GM23338 (cell line): Measurements from ENCODE around the gene SMOC2. TPM values are rescaled to one million over a fixed set of nuclear protein-coding genes. Genes with fewer than 3 reads are reported as not detected.

Experiments used
- ATAC-seq: fragments of 200-7000 bp; cut with Tn5 transposase; 3 replicates; pipeline ENCODE4 v1.9.1; 2020
- DNase-seq: peaks from one replicate; pipeline ENCODE4 v3.0.0-alpha.2; 2015; ENCODE audit warnings: low spot score
- H2AFZ ChIP-seq: fragments of 200-600 bp; sonication (generic); 2 replicates; pipeline ENCODE4 v1.8.0; 2016; ENCODE audit warnings: antibody characterized with exemption, mild to moderate bottlenecking, moderate library complexity
- H3F3A ChIP-seq: fragments of 200-600 bp; sonication (generic); replicated peaks from 2 replicates; pipeline ENCODE4 v1.8.0; 2017; ENCODE audit warnings: antibody characterized with exemption, mixed run types, low read depth
- H3K27ac ChIP-seq: fragments of 200-600 bp; sonication (generic); 2 replicates; pipeline ENCODE4 v1.6.1; 2016; ENCODE audit warnings: low read depth
- H3K27me3 ChIP-seq: fragments of 200-600 bp; sonication (generic); 2 replicates; pipeline ENCODE4 v1.8.0; 2016; ENCODE audit warnings: mild to moderate bottlenecking, mixed run types, moderate library complexity; ENCODE audit not compliant: insufficient read depth
- H3K36me3 ChIP-seq: fragments of 200-600 bp; sonication (generic); 2 replicates; pipeline ENCODE4 v1.8.0; 2016; ENCODE audit warnings: mild to moderate bottlenecking; ENCODE audit not compliant: insufficient read depth
- H3K4me1 ChIP-seq: fragments of 200-600 bp; sonication (generic); 2 replicates; pipeline ENCODE4 v1.8.0; 2016; ENCODE audit warnings: mild to moderate bottlenecking, moderate library complexity; ENCODE audit not compliant: insufficient read depth
- H3K4me2 ChIP-seq: fragments of 200-600 bp; sonication (generic); 2 replicates; pipeline ENCODE4 v1.7.1; 2017; ENCODE audit warnings: mixed run types
- H3K4me3 ChIP-seq: fragments of 200-600 bp; sonication (generic); 2 replicates; pipeline ENCODE4 v1.6.1; 2016; ENCODE audit warnings: mixed run types
- H3K79me2 ChIP-seq: fragments of 200-600 bp; sonication (generic); replicated peaks from 2 replicates; pipeline ENCODE4 v1.8.0; 2017; ENCODE audit warnings: mild to moderate bottlenecking; ENCODE audit not compliant: insufficient read depth
- H3K9me2 ChIP-seq: fragments of 200-600 bp; sonication (generic); 2 replicates; pipeline ENCODE4 v1.8.0; 2017; ENCODE audit not compliant: insufficient read depth
- H4K20me1 ChIP-seq: fragments of 200-600 bp; sonication (generic); replicated peaks from 2 replicates; pipeline ENCODE4 v1.8.0; 2017; ENCODE audit warnings: mild to moderate bottlenecking; ENCODE audit not compliant: insufficient read depth
- H3K27ac Mint-ChIP-seq: 2 replicates; pipeline ENCODE4 v1.8.0; 2020; ENCODE audit warnings: inconsistent platforms, mild to moderate bottlenecking, moderate library complexity, mixed read lengths
- H3K27me3 Mint-ChIP-seq: 3 replicates; pipeline ENCODE4 v1.8.0; 2022; ENCODE audit warnings: low read depth, mild to moderate bottlenecking, moderate library complexity, mixed read lengths, inconsistent platforms; ENCODE audit not compliant: insufficient read depth, poor library complexity
- H3K36me3 Mint-ChIP-seq: 3 replicates; pipeline ENCODE4 v1.8.0; 2021; ENCODE audit warnings: low read depth, mild to moderate bottlenecking, inconsistent platforms, moderate library complexity, mixed read lengths
- H3K4me1 Mint-ChIP-seq: 3 replicates; pipeline ENCODE4 v1.8.0; 2020; ENCODE audit warnings: mild to moderate bottlenecking, inconsistent platforms, mixed read lengths
- H3K4me3 Mint-ChIP-seq: 3 replicates; pipeline ENCODE4 v1.8.0; 2021; ENCODE audit warnings: moderate library complexity, mild to moderate bottlenecking, inconsistent platforms, mixed read lengths
- H3K9me3 Mint-ChIP-seq: 3 replicates; pipeline ENCODE4 v1.8.0; 2020; ENCODE audit warnings: moderate library complexity, mild to moderate bottlenecking, inconsistent platforms, mixed read lengths
- CREB1 ChIP-seq: fragments of 250-450 bp; sonication (Bioruptor Pico); IDR thresholded peaks from 2 replicates; pipeline ENCODE4 v1.5.0; 2020; ENCODE audit warnings: low read depth, mild to moderate bottlenecking, moderate library complexity
- ETS1 ChIP-seq: IDR thresholded peaks from 2 replicates; pipeline ENCODE4 v1.6.1; 2016; ENCODE audit warnings: antibody characterized with exemption
- EZH2 ChIP-seq: fragments of 200-600 bp; sonication (generic); IDR thresholded peaks from one replicate; pipeline ENCODE4 v1.8.0; 2017; ENCODE audit warnings: antibody characterized with exemption, mild to moderate bottlenecking, low read depth; ENCODE audit not compliant: unreplicated experiment
- EZH2phosphoT487 ChIP-seq: fragments of 200-600 bp; sonication (generic); IDR thresholded peaks from one replicate; pipeline ENCODE4 v1.8.1; 2018; ENCODE audit warnings: antibody characterized with exemption; ENCODE audit not compliant: unreplicated experiment
- JUNB ChIP-seq: IDR thresholded peaks from one replicate; pipeline ENCODE4 v1.6.1; 2016; ENCODE audit warnings: antibody characterized with exemption; ENCODE audit not compliant: unreplicated experiment
- NANOG ChIP-seq: IDR thresholded peaks from 2 replicates; pipeline ENCODE4 v1.6.1; 2016; ENCODE audit warnings: antibody characterized with exemption, borderline replicate concordance
- REST ChIP-seq: IDR thresholded peaks from one replicate; pipeline ENCODE4 v1.6.1; 2018; ENCODE audit warnings: antibody characterized with exemption; ENCODE audit not compliant: unreplicated experiment
- STAT1 ChIP-seq: IDR thresholded peaks from one replicate; pipeline ENCODE4 v1.6.1; 2016; ENCODE audit warnings: antibody characterized with exemption; ENCODE audit not compliant: unreplicated experiment
- ZNF114 ChIP-seq: fragments of 250-450 bp; sonication (Bioruptor Pico); IDR thresholded peaks from 2 replicates; pipeline ENCODE4 v1.5.0; 2020; ENCODE audit warnings: mild to moderate bottlenecking, moderate library complexity
- ZNF331 ChIP-seq: fragments of 250-450 bp; sonication (Bioruptor Pico); IDR thresholded peaks from 2 replicates; pipeline ENCODE4 v1.5.0; 2020; ENCODE audit warnings: low read depth, mild to moderate bottlenecking, moderate library complexity
- polyA plus RNA-seq: library from polyadenylated mRNA; unstranded; fragments of >200 nt; fragmentation: Nextera tagmentation; extraction: Ambion mirVana; gene quantifications from 2 replicates; pipeline ENCODE4 v1.2.1, GENCODE V29; 2016
- total RNA-seq: library from RNA; depleted of rRNA; stranded (reverse); fragments of >200 nt; shearing (Covaris generic); gene quantifications from 2 replicates; pipeline ENCODE4 v1.2.3, GENCODE V29; 2014
- TF ChIP-seq, protein P1 (sequence below): fragments of 250-450 bp; sonication (Bioruptor Pico); IDR thresholded peaks from 2 replicates; pipeline ENCODE4 v1.5.0; 2020; ENCODE audit warnings: mild to moderate bottlenecking, moderate library complexity
- TF ChIP-seq, protein P2 (sequence below), 2 experiments: fragments of 200-600 bp in 1 of 2; sonication (generic) in 1 of 2; conservative IDR thresholded peaks; 2 replicates each; pipeline versions ENCODE4 v1.5.1 to v1.6.1; 2016 to 2017; ENCODE audit warnings: antibody characterized with exemption in 2 of 2, low read depth in 2 of 2, mild to moderate bottlenecking in 2 of 2, moderate library complexity in 1 of 2

The SMOC2 gene
- total and polyA plus RNA-seq, 2 experiments from 2014 or later: 4.3 to 6.5 TPM

DNA sequence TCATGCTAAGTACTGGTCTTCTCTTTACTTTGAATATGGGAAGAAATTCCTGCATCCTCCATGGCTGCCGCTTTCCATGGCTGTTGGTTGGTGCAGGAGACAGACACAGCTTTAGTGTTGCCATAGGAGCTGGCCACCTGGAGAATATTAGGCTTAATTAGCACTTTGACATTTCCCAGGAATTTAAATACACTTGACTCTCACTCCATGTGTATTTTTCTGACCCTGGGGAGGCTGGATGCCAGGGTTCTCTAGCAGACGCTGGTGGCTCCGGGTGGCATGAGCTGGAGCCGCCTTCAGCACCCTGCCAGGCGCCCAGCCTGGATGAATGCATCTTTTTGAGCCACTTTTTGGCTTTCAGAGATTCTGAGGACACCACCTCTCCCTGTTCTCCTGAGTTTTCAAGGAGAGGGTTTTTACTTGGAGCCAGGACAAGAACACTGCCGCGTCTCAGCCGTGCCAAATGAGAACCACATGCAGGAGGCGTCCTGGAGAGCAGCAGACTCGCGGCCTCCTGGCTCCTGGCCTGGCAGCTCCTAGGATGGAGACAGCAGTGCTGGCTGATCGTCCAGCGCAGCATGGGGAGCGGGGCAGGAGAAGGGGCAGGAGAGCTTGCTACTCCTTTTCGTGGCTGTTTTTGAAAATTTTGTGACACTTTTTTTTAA is 258.8 kb downstream of the SMOC2 start (continued):
- TF ChIP-seq, protein P1, sequence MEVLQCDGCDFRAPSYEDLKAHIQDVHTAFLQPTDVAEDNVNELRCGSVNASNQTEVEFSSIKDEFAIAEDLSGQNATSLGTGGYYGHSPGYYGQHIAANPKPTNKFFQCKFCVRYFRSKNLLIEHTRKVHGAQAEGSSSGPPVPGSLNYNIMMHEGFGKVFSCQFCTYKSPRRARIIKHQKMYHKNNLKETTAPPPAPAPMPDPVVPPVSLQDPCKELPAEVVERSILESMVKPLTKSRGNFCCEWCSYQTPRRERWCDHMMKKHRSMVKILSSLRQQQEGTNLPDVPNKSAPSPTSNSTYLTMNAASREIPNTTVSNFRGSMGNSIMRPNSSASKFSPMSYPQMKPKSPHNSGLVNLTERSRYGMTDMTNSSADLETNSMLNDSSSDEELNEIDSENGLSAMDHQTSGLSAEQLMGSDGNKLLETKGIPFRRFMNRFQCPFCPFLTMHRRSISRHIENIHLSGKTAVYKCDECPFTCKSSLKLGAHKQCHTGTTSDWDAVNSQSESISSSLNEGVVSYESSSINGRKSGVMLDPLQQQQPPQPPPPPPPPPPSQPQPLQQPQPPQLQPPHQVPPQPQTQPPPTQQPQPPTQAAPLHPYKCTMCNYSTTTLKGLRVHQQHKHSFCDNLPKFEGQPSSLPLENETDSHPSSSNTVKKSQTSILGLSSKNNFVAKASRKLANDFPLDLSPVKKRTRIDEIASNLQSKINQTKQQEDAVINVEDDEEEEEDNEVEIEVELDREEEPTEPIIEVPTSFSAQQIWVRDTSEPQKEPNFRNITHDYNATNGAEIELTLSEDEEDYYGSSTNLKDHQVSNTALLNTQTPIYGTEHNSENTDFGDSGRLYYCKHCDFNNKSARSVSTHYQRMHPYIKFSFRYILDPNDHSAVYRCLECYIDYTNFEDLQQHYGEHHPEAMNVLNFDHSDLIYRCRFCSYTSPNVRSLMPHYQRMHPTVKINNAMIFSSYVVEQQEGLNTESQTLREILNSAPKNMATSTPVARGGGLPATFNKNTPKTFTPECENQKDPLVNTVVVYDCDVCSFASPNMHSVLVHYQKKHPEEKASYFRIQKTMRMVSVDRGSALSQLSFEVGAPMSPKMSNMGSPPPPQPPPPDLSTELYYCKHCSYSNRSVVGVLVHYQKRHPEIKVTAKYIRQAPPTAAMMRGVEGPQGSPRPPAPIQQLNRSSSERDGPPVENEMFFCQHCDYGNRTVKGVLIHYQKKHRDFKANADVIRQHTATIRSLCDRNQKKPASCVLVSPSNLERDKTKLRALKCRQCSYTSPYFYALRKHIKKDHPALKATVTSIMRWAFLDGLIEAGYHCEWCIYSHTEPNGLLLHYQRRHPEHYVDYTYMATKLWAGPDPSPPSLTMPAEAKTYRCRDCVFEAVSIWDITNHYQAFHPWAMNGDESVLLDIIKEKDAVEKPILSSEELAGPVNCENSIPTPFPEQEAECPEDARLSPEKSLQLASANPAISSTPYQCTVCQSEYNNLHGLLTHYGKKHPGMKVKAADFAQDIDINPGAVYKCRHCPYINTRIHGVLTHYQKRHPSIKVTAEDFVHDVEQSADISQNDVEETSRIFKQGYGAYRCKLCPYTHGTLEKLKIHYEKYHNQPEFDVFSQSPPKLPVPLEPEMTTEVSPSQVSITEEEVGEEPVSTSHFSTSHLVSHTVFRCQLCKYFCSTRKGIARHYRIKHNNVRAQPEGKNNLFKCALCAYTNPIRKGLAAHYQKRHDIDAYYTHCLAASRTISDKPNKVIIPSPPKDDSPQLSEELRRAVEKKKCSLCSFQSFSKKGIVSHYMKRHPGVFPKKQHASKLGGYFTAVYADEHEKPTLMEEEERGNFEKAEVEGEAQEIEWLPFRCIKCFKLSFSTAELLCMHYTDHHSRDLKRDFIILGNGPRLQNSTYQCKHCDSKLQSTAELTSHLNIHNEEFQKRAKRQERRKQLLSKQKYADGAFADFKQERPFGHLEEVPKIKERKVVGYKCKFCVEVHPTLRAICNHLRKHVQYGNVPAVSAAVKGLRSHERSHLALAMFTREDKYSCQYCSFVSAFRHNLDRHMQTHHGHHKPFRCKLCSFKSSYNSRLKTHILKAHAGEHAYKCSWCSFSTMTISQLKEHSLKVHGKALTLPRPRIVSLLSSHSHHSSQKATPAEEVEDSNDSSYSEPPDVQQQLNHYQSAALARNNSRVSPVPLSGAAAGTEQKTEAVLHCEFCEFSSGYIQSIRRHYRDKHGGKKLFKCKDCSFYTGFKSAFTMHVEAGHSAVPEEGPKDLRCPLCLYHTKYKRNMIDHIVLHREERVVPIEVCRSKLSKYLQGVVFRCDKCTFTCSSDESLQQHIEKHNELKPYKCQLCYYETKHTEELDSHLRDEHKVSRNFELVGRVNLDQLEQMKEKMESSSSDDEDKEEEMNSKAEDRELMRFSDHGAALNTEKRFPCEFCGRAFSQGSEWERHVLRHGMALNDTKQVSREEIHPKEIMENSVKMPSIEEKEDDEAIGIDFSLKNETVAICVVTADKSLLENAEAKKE: no peak

DNA sequence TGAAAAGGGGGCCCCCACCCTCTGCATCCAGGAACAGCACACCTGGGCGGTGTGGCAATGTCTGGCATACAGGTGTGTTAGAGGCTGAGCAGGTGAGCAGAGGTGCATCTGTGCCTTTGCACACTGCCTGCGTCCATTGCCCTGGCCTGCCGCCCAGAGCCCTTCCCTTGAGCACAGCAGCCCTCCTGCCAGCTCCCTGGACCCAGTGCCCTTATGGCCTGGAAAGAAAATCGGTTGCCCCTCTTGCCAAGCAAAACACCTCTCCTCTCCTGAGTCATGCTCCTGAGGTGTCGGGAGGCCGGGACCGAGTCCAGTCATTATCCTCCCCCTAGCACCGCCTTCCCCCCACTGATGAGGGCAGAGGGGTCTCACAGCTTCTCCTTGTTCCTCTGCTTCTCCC is 259.9 kb downstream of the SMOC2 start:
- H3K27ac ChIP-seq: no peak overlapping the region
- Mint-ChIP-seq H3K27ac (no peak overlapping the region), H3K9me3 (no peaks in the 10 kb centered on the region; the same call in 2 of the 3 replicates), H3K27me3 (peaks cover under 1% of the 10 kb centered on the region), H3K4me3 (no peak overlapping the region), H3K36me3 (no peaks in the 10 kb centered on the region; the same call in 2 of the 3 replicates), H3K4me1 (peaks cover 10% of the 10 kb centered on the region)
- no peak for DNase-seq
- no peaks in the 10 kb centered on the region for H3K9me2 ChIP-seq
- ATAC-seq: no peak
- H3F3A ChIP-seq: no peaks in the 10 kb centered on the region
- no peaks in the 10 kb centered on the region for H3K79me2 ChIP-seq
- H4K20me1 ChIP-seq: no peaks in the 10 kb centered on the region
- no peak overlapping the region for H3K4me3 ChIP-seq
- H2AFZ ChIP-seq: no peak overlapping the region
- H3K27me3 ChIP-seq: no peaks in the 10 kb centered on the region
- H3K4me1 ChIP-seq: peaks cover 5% of the 10 kb centered on the region; the same call in 1 of the 2 replicates
- H3K36me3 ChIP-seq: no peaks in the 10 kb centered on the region
- H3K4me2 ChIP-seq: no peak overlapping the region
- TF ChIP-seq ZNF331: no peak
- TF ChIP-seq NANOG: no peak
- TF ChIP-seq STAT1: no peak
- no peak for TF ChIP-seq EZH2phosphoT487
- TF ChIP-seq REST: no peak
- TF ChIP-seq JUNB: no peak
- no peak for TF ChIP-seq ZNF114 (CRISPR knock-in tag)
- no peak for TF ChIP-seq ETS1
- no peak for TF ChIP-seq EZH2
- TF ChIP-seq CREB1 (CRISPR knock-in tag): no peak
- TF ChIP-seq, protein P2, sequence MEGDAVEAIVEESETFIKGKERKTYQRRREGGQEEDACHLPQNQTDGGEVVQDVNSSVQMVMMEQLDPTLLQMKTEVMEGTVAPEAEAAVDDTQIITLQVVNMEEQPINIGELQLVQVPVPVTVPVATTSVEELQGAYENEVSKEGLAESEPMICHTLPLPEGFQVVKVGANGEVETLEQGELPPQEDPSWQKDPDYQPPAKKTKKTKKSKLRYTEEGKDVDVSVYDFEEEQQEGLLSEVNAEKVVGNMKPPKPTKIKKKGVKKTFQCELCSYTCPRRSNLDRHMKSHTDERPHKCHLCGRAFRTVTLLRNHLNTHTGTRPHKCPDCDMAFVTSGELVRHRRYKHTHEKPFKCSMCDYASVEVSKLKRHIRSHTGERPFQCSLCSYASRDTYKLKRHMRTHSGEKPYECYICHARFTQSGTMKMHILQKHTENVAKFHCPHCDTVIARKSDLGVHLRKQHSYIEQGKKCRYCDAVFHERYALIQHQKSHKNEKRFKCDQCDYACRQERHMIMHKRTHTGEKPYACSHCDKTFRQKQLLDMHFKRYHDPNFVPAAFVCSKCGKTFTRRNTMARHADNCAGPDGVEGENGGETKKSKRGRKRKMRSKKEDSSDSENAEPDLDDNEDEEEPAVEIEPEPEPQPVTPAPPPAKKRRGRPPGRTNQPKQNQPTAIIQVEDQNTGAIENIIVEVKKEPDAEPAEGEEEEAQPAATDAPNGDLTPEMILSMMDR (conservative IDR thresholded peaks at IDR 0.05; ENCODE audit: low read depth in 2 of 2): no peak
